ENCODE results near the gene DNAI2. TPM values are rescaled to one million over a fixed set of nuclear protein-coding genes. Genes with fewer than 3 reads are reported as not detected.

The DNAI2 gene
- total RNA-seq, 1 experiment from 2014 or later: 0.26 TPM

GRCh38 chr17:74240618-74241205 lies 33.3 kb upstream of the DNAI2 start:
- peaks cover 17% of the 10 kb centered on the region for H3K4me1 Mint-ChIP-seq
- TF ChIP-seq NR3C1 (CRISPR knock-in tag; conservative IDR thresholded peaks at IDR 0.05; ENCODE audit: low read depth) (no peak), RELA (CRISPR knock-in tag; IDR thresholded peaks at IDR 0.05; ENCODE audit: borderline replicate concordance) (no peak), MYBL2 (CRISPR knock-in tag; IDR thresholded peaks at IDR 0.05) (no peak)
- TF ChIP-seq, protein P1, sequence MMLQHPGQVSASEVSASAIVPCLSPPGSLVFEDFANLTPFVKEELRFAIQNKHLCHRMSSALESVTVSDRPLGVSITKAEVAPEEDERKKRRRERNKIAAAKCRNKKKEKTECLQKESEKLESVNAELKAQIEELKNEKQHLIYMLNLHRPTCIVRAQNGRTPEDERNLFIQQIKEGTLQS (CRISPR knock-in tag; conservative IDR thresholded peaks at IDR 0.05): no peak
- TF ChIP-seq, protein P2, sequence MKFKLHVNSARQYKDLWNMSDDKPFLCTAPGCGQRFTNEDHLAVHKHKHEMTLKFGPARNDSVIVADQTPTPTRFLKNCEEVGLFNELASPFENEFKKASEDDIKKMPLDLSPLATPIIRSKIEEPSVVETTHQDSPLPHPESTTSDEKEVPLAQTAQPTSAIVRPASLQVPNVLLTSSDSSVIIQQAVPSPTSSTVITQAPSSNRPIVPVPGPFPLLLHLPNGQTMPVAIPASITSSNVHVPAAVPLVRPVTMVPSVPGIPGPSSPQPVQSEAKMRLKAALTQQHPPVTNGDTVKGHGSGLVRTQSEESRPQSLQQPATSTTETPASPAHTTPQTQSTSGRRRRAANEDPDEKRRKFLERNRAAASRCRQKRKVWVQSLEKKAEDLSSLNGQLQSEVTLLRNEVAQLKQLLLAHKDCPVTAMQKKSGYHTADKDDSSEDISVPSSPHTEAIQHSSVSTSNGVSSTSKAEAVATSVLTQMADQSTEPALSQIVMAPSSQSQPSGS (CRISPR knock-in tag; IDR thresholded peaks at IDR 0.05; ENCODE audit: borderline replicate concordance, low read depth): no peak
- TF ChIP-seq, protein P3, sequence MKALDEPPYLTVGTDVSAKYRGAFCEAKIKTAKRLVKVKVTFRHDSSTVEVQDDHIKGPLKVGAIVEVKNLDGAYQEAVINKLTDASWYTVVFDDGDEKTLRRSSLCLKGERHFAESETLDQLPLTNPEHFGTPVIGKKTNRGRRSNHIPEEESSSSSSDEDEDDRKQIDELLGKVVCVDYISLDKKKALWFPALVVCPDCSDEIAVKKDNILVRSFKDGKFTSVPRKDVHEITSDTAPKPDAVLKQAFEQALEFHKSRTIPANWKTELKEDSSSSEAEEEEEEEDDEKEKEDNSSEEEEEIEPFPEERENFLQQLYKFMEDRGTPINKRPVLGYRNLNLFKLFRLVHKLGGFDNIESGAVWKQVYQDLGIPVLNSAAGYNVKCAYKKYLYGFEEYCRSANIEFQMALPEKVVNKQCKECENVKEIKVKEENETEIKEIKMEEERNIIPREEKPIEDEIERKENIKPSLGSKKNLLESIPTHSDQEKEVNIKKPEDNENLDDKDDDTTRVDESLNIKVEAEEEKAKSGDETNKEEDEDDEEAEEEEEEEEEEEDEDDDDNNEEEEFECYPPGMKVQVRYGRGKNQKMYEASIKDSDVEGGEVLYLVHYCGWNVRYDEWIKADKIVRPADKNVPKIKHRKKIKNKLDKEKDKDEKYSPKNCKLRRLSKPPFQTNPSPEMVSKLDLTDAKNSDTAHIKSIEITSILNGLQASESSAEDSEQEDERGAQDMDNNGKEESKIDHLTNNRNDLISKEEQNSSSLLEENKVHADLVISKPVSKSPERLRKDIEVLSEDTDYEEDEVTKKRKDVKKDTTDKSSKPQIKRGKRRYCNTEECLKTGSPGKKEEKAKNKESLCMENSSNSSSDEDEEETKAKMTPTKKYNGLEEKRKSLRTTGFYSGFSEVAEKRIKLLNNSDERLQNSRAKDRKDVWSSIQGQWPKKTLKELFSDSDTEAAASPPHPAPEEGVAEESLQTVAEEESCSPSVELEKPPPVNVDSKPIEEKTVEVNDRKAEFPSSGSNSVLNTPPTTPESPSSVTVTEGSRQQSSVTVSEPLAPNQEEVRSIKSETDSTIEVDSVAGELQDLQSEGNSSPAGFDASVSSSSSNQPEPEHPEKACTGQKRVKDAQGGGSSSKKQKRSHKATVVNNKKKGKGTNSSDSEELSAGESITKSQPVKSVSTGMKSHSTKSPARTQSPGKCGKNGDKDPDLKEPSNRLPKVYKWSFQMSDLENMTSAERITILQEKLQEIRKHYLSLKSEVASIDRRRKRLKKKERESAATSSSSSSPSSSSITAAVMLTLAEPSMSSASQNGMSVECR (CRISPR knock-in tag; IDR thresholded peaks at IDR 0.05; ENCODE audit: borderline replicate concordance): no peak
- H3K36me3 Mint-ChIP-seq: no peaks in the 10 kb centered on the region
- no peak overlapping the region for H3K4me3 Mint-ChIP-seq
- H3K9me3 Mint-ChIP-seq: no peaks in the 10 kb centered on the region
- CTCF ChIA-PET: interaction anchor here (0.6 to 1.8 kb wide), 9 partner anchors 9 to 144 kb away, joined by 3 to 7 read pairs (median 4); partner anchors contain the start of gene TTYH2
- ATAC-seq: no peak
- DNase-seq (ENCODE audit: low spot score): no peak
- no peak overlapping the region for H3K27ac Mint-ChIP-seq
- POLR2A ChIA-PET: no interaction called here
- H3K27me3 Mint-ChIP-seq (ENCODE audit: low read depth): no peaks in the 10 kb centered on the region

- CTCF ChIA-PET: interaction anchor here (0.9 to 1.5 kb wide), 6 partner anchors 18 to 55 kb away, joined by 3 to 7 read pairs (median 4); partner anchors contain the start of gene TTYH2
- ATAC-seq (no peak), DNase-seq (ENCODE audit: low spot score) (no peak)
- POLR2A ChIA-PET: no interaction called here
- peaks cover 4% of the 10 kb centered on the region for H3K9me3 Mint-ChIP-seq
- peaks cover 22% of the 10 kb centered on the region for H3K4me1 Mint-ChIP-seq
- peaks cover 4% of the 10 kb centered on the region for H3K36me3 Mint-ChIP-seq
- no peak overlapping the region for H3K27ac Mint-ChIP-seq
- TF ChIP-seq ZNF532 (CRISPR knock-in tag; IDR thresholded peaks at IDR 0.05; ENCODE audit: borderline replicate concordance) (no peak), NR3C1 (CRISPR knock-in tag; conservative IDR thresholded peaks at IDR 0.05; ENCODE audit: low read depth) (no peak), TCF7 (CRISPR knock-in tag; IDR thresholded peaks at IDR 0.05; ENCODE audit: low read depth) (no peak), FOXK1 (CRISPR knock-in tag; IDR thresholded peaks at IDR 0.05) (no peak), SOX15 (CRISPR knock-in tag; IDR thresholded peaks at IDR 0.05) (no peak), ATF6 (CRISPR knock-in tag; IDR thresholded peaks at IDR 0.05) (no peak), ATF1 (CRISPR knock-in tag; IDR thresholded peaks at IDR 0.05) (no peak)
- TF ChIP-seq, protein P4, sequence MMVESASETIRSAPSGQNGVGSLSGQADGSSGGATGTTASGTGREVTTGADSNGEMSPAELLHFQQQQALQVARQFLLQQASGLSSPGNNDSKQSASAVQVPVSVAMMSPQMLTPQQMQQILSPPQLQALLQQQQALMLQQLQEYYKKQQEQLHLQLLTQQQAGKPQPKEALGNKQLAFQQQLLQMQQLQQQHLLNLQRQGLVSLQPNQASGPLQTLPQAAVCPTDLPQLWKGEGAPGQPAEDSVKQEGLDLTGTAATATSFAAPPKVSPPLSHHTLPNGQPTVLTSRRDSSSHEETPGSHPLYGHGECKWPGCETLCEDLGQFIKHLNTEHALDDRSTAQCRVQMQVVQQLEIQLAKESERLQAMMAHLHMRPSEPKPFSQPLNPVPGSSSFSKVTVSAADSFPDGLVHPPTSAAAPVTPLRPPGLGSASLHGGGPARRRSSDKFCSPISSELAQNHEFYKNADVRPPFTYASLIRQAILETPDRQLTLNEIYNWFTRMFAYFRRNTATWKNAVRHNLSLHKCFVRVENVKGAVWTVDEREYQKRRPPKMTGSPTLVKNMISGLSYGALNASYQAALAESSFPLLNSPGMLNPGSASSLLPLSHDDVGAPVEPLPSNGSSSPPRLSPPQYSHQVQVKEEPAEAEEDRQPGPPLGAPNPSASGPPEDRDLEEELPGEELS (CRISPR knock-in tag; IDR thresholded peaks at IDR 0.05): no peak
- TF ChIP-seq, protein P5, sequence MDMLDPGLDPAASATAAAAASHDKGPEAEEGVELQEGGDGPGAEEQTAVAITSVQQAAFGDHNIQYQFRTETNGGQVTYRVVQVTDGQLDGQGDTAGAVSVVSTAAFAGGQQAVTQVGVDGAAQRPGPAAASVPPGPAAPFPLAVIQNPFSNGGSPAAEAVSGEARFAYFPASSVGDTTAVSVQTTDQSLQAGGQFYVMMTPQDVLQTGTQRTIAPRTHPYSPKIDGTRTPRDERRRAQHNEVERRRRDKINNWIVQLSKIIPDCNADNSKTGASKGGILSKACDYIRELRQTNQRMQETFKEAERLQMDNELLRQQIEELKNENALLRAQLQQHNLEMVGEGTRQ (CRISPR knock-in tag; IDR thresholded peaks at IDR 0.05): no peak
- peaks cover 3% of the 10 kb centered on the region for H3K27me3 Mint-ChIP-seq (ENCODE audit: low read depth)
- no peak overlapping the region for H3K4me3 Mint-ChIP-seq
These were observed 32.6 kb upstream of the DNAI2 start for GRCh38 chr17:74241431-74241830.

Measured in WTC11 (cell line).